T-helper 2 cell treated with Interferon-gamma antibody and Interleukin-4, amounts not matched to agents 100 ng/mL and 5 ng/mL, for 36 hours (primary cell): ENCODE results near the gene LTBP4. TPM values are rescaled to one million over a fixed set of nuclear protein-coding genes. Genes with fewer than 3 reads are reported as not detected.
"Not testable (repeated sequence)": the region's sequence is repeated elsewhere in the genome, so short reads cannot be mapped to it uniquely, and the experiment has no call there.

Source experiments
- intact Hi-C: fragments of 100-400 bp; cut with micrococcal nuclease; formaldehyde crosslinking; loops from one replicate; pipeline ENCODE4 v1.15.1; 2023
- total RNA-seq: library from RNA; stranded (reverse); gene quantifications from 2 replicates; pipeline ENCODE4 v1.2.3, GENCODE V29; 2022

Gene LTBP4
- total RNA-seq, 1 donor from 2014 or later = 52.0 TPM

DNA sequence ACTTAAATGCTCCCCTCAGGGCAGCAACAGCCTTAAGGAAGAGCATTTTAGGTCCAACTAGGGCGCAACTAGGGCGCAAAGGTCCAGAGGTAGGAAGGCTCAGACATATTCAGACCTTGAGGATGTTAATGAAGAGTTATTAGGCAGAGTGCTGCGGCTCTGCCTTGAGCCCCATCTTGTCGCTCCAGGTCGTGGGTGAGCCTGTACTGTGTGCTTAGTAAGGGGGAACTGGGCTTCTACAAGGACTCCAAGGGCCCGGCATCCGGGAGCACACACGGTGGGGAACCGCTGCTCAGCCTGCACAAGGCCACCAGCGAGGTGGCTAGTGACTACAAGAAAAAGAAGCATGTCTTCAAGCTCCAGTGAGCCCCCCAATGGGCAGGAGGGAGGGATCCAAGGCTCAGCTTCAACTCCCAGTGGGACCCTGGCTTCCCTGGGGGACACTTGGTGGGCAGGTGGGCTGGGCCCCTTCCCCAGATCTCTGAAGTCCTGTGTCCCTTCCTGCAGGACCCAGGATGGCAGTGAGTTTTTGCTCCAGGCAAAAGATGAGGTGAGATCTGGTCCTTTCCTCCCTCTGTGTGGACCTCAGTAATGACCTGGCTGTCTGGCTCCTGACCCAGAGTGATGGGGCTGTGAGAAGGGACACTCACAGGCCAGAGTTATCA is 29.2 kb upstream of the LTBP4 start:
- intact Hi-C loops = loop anchor here (5.0 kb wide), 1 partner anchor 40 kb away; no protein-coding TSS in a partner anchor

DNA sequence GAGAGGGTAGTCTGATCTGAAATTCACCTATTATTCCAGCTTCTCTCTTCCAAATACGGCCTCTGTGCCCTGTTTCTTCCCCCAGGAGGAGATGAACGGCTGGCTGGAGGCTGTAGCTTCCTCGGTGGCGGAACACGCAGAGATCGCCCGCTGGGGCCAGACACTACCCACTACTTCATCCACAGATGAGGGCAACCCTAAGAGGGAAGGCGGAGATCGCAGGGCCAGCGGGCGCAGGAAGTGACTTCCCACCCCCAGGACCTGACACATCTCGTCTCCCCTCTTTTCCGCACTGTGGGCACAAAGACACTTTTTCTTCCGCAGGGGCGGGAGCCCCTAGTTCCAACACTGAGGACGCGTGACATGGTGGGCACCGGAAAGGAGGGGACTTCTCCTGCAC is 25.8 kb upstream of the LTBP4 start:
- intact Hi-C loops = no loop called here

DNA sequence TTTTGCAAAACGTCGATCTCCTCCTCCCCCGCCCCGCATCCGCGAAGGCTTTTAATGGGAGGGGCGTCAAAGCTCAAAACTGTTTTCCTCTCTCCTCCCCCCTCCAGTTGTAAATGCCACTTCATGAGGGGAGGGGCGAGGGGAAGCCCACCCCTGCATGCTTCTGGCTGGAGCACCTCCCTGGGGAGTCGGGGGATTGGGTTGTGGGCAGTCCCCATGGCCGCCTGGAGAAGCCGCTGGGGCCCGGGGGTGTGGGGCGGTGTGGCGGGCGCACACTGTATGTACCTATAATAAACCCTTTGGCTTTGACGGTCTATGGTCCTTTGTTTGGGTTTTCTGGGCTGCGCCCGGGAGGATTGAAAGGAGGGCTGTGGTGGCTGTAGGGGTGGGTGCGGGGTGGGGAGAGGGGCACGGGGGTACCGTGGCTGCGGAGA is 25.0 kb upstream of the LTBP4 start:
- intact Hi-C loops = loop anchor here (2.0 kb wide), 2 partner anchors 23 to 47 kb away; no protein-coding TSS in a partner anchor

DNA sequence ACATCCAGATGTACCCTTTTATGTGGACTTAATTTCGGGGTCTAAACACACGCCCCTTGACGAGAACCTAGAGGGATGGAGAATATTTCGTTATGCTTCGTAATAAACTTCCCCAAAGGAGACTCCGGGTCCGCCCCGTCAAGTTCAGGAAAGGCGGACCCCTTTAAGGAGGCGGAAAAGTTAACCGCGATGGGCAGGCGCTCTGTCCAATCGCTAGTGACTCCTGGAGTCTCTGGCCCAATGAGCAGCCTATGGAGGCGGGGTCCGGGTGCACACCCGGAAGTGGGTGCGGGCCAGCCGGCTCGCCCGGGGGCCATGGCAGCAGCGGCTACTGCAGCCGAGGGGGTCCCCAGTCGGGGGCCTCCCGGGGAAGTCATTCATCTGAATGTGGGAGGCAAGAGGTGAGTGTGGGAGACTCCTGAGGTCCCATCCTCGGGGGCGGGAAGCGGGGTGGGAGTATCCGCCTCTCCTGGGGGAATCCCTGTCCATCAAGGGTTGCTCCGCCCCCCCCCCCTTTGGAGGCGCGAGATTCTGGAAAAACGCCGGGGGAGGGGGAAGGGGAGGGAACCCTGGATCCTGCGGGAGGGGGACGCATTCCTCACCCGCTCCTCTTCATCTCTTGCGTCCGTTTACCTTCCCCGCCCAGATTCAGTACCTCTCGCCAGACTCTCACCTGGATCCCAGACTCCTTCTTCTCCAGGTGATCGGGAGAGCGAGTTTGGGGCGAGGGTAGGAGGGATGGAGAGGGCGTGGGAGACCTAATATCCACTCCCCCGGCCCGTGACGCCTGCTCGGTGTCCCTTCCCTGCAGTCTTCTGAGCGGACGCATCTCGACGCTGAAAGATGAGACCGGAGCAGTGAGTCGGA is 24.4 kb upstream of the LTBP4 start, which contains the start of gene SHKBP1:
SHKBP1 (plus strand) TSS at position 289 of the 867 bp plus-strand sequence; CDS start at position 316, 27 bp downstream.
- intact Hi-C loops = loop anchor here (2.0 kb wide), 2 partner anchors 22 to 48 kb away; no protein-coding TSS in a partner anchor

DNA sequence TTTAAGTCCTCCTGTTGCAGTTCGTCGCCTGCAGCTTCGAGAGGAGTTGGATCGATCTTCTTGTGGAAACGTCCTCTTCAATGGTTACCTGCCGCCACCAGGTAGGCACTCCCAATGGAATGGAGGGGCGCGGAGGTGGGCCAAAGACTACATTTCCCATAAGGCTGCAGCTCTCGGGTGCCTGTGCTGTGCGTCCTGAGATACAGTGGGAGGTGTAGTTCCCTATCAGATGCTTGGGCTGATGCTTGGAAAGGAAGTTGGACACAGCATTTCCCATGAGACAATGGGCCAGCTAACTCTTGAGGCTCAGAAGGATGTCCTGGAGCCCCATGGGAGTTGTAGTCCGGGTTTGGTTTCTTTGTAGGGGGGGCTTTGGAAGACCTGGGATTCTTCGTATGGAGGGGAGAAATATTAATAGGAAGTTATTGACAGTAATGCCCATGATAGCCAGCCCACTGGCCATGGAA is 22.7 kb upstream of the LTBP4 start:
- intact Hi-C loops = no loop called here

DNA sequence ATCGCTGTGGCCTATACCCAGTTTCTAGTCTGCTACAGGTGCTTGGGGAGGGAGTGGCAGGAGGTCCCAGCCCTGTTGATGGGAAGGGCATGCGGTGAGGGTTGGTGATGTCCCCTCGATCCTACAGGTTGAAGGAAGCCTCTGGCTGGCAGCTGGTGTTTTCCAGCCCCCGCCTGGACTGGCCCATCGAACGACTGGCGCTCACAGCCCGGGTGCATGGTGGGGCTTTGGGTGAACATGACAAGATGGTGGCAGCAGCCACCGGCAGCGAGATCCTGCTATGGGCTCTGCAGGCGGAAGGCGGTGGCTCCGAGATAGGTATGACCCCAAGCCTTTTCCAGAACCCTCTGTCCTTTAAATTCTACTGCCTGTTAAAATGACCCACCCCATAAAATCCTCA is 20.6 kb upstream of the LTBP4 start:
- intact Hi-C loops = no loop called here

DNA sequence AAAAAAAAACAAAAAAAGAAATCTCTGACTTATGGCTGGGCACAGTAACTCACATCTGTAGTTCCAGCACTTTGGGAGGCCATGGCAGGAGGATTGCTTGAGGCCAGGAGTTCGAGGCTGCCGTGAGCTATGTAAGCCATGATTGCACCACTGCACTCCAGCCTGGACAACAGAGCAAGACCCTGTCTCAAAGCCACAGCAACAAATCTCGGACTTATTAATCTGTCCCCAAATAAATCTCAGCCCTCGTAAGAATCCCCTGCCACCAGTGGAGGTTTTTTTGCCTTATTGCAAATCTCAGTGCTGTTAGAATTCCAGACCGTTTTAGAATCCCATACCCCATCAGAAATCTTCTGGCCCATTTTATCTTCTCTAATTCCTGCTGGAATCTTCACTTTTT is 19.6 kb upstream of the LTBP4 start:
- intact Hi-C loops = no loop called here

DNA sequence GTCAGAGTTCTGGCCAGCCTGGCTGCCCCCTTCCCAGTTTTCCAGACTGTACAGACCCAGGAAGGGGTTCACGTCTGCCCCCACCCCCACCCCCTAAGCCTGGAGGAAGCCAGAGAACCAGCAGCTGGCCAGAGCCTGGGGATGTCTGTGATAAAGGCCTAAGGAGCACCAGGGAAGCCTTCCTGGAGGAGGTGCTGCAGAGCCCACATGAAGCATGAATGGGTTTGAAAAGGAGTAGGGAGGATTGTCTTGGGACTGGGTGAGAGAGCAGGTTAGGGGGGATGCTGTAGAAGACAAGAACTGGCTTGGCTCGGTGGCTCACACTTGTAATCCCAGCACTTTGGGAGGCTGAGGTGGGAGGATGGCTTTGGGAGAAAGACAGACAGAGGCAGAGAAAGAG is 18.7 kb upstream of the LTBP4 start:
- intact Hi-C loops = no loop called here

DNA sequence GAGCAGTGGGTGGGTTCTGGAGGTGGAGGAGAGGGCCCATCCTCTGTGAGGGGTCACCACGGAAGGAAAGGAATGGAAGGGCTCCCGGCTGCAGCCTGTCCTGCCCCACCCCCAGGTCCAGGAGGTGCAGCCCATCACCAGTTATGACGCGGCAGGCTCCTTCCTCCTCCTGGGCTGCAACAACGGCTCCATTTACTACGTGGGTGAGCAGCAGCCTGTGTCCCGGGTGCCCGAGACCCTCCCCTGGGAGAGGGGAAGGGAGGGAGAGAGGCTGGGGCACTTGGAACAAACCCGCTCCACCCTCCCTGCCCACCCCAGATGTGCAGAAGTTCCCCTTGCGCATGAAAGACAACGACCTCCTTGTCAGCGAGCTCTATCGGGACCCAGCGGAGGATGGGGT is 17.9 kb upstream of the LTBP4 start:
- intact Hi-C loops = no loop called here

DNA sequence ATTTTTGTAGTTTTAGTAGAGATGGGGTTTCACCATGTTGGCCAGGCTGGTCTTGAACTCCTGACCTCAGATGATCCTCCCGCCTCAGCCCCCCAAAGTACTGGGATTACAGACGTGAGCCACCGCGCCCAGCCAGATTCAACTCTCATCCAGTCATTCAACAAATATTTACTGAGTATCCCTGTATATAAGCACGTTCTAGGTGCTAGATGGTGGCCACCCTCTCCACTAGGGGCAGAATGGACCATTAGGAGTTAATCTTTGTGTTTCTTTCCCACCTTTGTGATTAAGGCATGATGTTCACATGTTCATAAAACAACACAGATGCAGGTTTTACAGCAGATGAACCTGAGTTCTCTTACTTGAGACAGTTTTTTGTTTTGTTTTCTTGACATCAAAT is 17.2 kb upstream of the LTBP4 start:
- intact Hi-C loops = no loop called here

DNA sequence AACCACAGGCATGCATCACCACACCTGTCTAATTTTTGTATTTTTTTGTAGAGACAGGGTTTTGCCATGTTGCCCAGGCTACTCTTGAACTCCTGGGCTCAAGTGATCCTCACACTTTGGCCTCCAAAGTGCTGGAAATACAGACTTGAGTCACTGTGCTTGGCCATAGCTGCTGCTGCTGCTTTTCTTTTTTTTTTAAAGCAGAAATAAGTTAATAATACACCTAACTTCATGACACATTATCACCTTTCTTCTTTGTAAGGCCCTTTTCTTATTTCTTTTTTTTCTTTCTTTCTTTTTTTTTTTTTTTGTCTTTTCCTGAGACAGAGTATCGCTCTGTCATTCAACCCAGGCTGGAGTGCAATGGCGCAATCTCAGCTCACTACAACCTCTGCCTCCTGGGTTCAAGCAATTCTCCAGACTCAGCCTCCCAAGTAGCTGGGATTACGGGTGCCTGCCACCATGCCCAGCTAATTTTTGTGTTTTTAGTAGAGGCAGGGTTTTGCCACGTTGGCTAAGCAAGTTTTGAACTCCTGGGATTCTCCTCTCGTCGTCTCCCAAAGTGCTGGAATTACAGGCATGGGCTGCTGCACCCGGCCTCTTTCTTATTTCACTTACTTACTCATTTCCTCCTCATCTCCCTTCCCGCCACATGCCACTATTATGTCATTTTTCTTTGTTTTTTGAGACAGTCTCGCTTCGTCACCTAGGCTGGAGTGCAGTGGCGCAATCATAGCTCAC is 15.8 kb upstream of the LTBP4 start:
- intact Hi-C loops = no loop called here

DNA sequence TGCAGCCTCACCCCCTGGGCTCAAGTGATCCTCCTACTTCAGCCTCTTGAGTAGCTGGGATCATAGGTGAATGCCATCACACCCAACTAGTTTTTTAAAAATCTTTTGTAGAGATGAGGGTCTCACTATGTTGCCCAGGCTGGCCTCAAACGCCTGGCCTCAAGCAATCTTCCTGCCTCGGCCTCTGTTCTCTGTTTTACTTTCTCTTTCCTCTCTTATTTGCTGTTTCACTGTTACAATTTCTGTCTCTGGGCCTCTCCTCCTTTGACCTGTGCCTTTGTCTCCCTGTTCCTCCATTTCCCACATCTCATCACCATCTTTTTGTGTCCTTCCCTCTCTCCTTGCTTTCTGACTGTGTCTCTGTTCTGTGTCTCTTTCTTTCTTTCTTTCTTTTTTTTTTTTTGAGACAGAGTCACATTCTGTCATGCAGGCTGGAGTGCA is 15.2 kb upstream of the LTBP4 start:
- intact Hi-C loops = no loop called here

DNA sequence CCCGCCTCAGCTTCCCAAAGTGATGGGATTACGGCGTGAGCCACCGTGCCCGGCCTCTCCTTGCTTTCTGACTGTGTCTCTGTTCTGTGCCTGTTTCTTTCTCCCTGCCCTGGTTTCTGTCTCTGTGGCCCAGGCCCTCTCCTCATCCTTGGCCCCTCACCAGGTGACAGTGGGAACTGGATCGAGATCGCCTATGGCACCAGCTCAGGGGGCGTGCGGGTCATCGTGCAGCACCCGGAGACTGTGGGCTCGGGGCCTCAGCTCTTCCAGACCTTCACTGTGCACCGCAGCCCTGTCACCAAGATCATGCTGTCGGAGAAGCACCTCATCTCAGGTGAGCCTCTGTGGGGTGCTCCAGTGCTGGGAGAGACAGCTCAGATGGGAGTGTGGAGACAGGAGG is 14.6 kb upstream of the LTBP4 start:
- intact Hi-C loops = no loop called here

DNA sequence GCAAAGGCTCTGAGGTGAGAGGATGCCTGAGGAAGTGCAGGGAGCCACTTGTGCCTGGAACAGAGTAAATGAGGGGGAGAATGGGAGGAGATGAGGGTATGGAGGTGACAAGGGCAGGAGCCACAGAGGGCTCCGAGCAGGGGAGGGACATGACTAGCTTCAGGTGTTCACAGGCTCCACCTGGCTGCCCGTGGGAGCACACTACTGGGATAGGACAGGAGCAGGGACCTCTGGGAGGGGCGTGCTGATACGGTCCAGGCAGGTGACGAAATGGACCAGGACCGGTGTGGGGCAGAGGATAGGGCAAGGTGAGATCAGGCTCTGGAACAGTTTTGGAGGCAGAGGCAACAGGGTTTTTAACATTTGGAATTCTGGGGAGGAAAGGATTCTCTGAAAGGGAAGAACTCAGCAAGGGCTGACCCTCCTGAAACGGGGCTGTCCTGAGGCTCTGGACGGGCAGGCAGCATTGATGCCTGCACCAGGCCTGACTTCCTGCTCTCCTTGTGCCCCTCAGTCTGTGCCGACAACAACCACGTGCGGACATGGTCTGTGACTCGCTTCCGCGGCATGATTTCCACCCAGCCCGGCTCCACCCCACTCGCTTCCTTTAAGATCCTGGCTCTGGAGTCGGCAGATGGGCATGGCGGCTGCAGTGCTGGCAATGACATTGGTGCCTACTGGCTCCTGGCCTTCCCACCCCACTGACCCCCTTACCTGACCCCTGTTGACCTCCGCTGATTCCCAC is 12.9 kb upstream of the LTBP4 start:
- intact Hi-C loops = no loop called here

DNA sequence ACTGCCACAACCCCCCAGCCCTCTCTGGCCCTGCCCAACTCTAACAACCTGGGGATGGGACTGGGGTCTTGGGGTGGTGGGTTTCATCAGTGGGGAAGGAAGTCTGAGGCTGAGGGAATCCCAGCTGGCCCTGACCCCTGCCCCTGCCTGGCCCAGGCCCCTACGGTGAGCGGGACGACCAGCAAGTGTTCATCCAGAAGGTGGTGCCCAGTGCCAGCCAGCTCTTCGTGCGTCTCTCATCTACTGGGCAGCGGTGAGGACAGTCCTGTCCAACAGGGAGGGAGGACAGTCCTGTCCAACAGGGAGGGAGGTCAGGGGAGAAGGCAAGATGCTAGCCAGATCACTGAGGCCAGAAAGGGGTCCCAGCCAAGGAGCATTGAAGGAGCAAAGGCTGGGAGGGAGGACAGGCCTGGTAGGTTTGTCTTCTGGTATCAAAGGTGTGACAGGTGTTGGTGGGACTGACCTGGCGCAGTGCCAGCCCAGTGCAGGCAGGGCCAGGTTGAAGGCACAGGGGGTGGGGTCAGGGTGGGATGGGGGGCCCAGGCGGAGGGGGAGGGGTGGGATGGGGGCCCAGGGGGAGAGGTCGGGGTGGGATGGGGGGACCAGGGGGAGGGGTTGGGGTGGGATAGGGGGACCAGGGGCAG is 12.1 kb upstream of the LTBP4 start:
- intact Hi-C loops = no loop called here

DNA sequence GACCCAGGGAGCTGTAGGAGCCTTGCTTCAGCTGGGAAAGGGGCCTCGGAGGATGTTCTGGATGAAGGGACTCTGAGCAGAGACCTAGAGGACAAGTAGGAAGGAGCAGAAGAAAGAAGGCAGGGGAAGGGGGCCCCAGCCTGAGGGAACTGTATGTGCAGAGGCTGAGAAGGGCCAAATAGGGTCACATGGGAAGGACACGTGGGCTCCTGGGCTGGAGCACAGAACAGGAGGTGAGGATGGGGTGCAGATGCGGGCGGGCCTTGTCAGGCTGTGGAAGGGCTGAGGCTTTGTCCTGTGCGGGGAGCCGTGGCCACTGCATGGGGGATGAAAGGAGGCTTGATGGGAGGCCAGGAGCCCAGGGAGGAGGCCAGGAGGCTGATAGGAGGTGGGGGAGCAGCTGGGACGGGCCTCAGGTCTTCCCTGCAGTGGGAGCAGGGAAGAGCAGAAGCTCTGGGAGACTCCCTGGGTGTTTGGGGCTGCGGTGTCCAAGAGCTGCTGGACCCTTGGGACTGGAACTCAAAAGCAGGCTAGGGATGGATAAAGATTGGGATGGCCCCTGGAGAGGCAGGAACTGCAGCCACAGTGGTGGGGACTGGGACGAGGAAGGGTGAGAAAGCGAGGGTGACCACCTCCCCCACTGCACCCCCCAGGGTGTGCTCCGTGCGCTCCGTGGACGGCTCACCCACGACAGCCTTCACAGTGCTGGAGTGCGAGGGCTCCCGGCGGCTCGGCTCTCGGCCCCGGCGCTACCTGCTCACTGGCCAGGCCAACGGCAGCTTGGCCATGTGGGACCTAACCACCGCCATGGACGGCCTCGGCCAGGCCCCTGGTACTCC is 11.4 kb upstream of the LTBP4 start:
- intact Hi-C loops = no loop called here

DNA sequence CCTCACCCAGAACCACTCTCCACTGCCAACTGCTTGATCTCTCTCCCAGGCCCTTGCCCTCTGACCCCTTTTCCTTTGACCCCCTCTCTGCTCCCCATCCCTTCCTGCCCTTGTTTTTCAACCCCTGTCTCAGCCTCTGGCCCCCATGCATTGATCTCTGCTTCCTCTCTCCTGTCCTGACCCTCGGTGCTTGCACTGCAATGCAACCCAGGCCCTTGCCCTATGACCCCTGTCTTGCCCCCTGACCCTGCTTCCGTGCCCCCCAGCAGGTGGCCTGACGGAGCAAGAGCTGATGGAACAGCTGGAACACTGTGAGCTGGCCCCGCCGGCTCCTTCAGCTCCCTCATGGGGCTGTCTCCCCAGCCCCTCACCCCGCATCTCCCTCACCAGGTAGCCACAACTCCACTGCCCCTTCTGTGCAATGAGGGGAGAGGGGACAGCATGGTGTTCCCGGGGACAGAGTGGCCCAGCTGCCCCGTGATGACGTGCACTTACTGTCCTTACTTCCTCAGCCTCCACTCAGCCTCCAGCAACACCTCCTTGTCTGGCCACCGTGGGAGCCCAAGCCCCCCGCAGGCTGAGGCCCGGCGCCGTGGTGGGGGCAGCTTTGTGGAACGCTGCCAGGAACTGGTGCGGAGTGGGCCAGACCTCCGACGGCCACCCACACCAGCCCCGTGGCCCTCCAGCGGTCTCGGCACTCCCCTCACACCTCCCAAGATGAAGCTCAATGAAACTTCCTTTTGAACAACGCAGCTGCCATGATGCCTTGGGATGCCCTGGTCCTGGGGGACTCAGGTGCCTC is 10.5 kb upstream of the LTBP4 start:
- intact Hi-C loops = no loop called here

DNA sequence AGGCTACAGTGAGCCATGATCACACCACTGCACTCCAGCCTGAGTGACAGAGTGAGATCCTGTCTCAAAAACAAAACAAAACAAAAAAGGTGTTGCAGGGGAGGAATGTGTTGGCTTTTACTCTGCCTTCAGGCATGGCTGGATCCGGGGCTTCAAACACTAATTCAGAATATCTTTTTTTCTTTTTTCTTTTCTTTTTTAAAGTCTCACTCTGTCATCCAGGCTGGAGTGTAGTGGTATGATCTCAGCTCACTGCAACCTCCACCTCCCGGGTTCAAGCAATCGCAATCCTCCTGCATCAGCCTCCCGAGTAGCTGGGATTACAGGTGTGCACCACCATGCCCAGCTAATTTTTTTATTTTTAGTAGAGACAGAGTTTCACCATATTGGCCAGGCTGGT is 9.4 kb upstream of the LTBP4 start:
- intact Hi-C loops = not testable (repeated sequence)

DNA sequence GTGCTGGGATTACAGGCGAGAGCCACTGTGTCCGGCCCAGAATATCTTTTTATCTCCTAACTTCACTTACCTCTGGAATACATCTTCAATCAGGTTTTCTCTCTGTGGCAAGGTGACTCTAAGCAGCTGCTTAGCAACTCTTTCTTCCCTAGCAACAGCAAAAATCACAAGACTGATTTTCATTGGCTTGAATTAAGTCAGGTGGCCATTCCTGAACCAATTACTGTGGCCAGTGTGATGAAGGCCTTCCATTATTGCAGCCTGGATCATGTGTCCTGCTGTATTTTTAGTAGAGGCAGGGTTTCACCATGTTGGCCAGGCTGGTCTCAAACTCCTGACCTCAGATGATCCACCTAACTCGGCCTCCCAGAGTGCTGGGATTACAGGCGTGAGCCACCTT is 9.0 kb upstream of the LTBP4 start:
- intact Hi-C loops = no loop called here
